Measurements from ENCODE around the gene MBOAT1.

GRCh38 chr6:20203561-20204511 is 8.4 kb downstream of the MBOAT1 start:
- TF ChIP-seq CTCF (IDR thresholded peaks at IDR 0.05 in 8 of 11, conservative IDR thresholded peaks at IDR 0.05 in 3 of 11), result no peak
- TF ChIP-seq POLR2A (IDR thresholded peaks at IDR 0.05), result no peak
